ENCODE data around the gene HERC4.

GRCh38 chr10:68052463-68052862 lies 22.6 kb downstream of the HERC4 start:
- TF ChIP-seq POLR2AphosphoS5 (IDR thresholded peaks at IDR 0.05; ENCODE audit: low read depth, low read length) (no peak), REST (IDR thresholded peaks at IDR 0.05; ENCODE audit: insufficient read depth in 1 of 2, low read depth in 2 of 2, low read length in 2 of 2) (no peak), TAF1 (IDR thresholded peaks at IDR 0.05; ENCODE audit: borderline replicate concordance, insufficient read depth, low read length) (no peak)
